ENCODE measurements around the gene CHD8. TPM values are rescaled to one million over a fixed set of nuclear protein-coding genes. Genes with fewer than 3 reads are reported as not detected.
A peak's percentile ranks its signal among the peaks of the same experiment; 100 is the strongest.

Gene CHD8
- total and polyA plus RNA-seq, 2 of the 13 experiments (the other 11 are each of a cell fraction or from before 2014, with no cell fraction given): 35.1 to 79.6 TPM

DNA sequence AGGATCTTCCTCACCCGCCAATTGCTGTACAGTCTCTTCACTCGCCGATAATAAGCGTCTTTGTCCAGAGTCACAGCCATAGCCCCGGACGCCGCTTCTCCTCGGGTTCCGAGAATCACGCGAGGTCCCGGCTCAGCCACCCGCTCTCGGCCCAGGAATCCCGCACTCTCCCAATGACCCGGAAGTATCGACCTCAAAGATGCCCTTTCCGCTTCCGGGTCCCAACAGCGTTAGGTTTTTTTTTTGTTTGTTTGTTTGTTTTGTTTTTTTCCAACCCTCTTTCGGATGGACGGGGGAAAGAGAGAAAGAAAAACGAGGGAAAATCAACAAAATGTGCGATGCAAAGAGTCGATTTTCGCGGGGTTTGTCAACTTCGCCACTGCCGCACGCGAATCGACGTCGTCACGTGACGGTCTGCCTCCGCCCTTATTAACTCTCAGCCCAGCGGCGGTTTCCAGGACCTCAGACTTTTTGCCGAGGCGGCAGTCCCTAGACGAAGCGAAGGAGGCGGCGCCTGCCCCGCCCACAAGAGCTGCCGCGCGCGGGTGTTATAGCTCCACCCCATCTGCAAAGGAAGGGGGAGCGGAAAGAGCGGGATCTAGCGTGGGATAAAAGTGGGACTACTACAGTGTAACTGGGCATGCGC is 72.0 kb downstream of the CHD8 start, which contains the start of gene SUPT16H (continued):
- TF ChIP-seq ZNF441 (CRISPR knock-in tag; IDR thresholded peaks at IDR 0.05; ENCODE audit: borderline replicate concordance): peak; percentile 80
- TF ChIP-seq, protein P1, sequence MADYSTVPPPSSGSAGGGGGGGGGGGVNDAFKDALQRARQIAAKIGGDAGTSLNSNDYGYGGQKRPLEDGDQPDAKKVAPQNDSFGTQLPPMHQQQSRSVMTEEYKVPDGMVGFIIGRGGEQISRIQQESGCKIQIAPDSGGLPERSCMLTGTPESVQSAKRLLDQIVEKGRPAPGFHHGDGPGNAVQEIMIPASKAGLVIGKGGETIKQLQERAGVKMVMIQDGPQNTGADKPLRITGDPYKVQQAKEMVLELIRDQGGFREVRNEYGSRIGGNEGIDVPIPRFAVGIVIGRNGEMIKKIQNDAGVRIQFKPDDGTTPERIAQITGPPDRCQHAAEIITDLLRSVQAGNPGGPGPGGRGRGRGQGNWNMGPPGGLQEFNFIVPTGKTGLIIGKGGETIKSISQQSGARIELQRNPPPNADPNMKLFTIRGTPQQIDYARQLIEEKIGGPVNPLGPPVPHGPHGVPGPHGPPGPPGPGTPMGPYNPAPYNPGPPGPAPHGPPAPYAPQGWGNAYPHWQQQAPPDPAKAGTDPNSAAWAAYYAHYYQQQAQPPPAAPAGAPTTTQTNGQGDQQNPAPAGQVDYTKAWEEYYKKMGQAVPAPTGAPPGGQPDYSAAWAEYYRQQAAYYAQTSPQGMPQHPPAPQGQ (CRISPR knock-in tag; IDR thresholded peaks at IDR 0.05; ENCODE audit: borderline replicate concordance): no peak
- TF ChIP-seq BRD4 (CRISPR knock-in tag; IDR thresholded peaks at IDR 0.05): no peak
- peak; percentile 100 for TF ChIP-seq ASH2L (IDR thresholded peaks at IDR 0.05; ENCODE audit: insufficient read length, low read depth, low read length)
- no peak for TF ChIP-seq PCBP1 (IDR thresholded peaks at IDR 0.05; ENCODE audit: borderline replicate concordance, low read depth, low read length)
- no peak; the same call in 1 of the 2 replicates for TF ChIP-seq ZSCAN21 (CRISPR knock-in tag; IDR thresholded peaks at IDR 0.05; ENCODE audit: borderline replicate concordance)
- TF ChIP-seq ARID2 (CRISPR knock-in tag; IDR thresholded peaks at IDR 0.05; ENCODE audit: borderline replicate concordance): no peak; the same call in 1 of the 2 replicates
- TF ChIP-seq YEATS2 (CRISPR knock-in tag; IDR thresholded peaks at IDR 0.05; ENCODE audit: borderline replicate concordance): peak; percentile 97
- TF ChIP-seq ZNF629 (CRISPR knock-in tag; conservative IDR thresholded peaks at IDR 0.05): no peak
- no peak for TF ChIP-seq RBM22 (optimal IDR thresholded peaks at IDR 0.05; ENCODE audit: low read length)
- no peak for TF ChIP-seq SOX6 (IDR thresholded peaks at IDR 0.05)
- TF ChIP-seq SOX6 (CRISPR knock-in tag; IDR thresholded peaks at IDR 0.05): peak; percentile 80
- TF ChIP-seq, protein P2, sequence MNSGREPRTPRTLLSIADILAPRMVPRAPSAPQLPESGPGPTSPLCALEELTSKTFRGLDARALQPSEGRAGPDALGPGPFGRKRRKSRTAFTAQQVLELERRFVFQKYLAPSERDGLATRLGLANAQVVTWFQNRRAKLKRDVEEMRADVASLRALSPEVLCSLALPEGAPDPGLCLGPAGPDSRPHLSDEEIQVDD (CRISPR knock-in tag; IDR thresholded peaks at IDR 0.05; ENCODE audit: borderline replicate concordance): no peak; the same call in 1 of the 2 replicates
- TF ChIP-seq TMF1 (CRISPR knock-in tag; IDR thresholded peaks at IDR 0.05; ENCODE audit: low read depth): peak; percentile 68; the same call in 1 of the 2 replicates
- TF ChIP-seq, protein P3, sequence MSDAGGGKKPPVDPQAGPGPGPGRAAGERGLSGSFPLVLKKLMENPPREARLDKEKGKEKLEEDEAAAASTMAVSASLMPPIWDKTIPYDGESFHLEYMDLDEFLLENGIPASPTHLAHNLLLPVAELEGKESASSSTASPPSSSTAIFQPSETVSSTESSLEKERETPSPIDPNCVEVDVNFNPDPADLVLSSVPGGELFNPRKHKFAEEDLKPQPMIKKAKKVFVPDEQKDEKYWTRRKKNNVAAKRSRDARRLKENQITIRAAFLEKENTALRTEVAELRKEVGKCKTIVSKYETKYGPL (CRISPR knock-in tag; IDR thresholded peaks at IDR 0.05): no peak
- TF ChIP-seq ZEB1 (IDR thresholded peaks at IDR 0.05; ENCODE audit: insufficient replicate concordance, low read depth): no peak
- TF ChIP-seq ZNF10 (CRISPR knock-in tag; IDR thresholded peaks at IDR 0.05; ENCODE audit: borderline replicate concordance, low read depth): no peak
- TF ChIP-seq, protein P4, sequence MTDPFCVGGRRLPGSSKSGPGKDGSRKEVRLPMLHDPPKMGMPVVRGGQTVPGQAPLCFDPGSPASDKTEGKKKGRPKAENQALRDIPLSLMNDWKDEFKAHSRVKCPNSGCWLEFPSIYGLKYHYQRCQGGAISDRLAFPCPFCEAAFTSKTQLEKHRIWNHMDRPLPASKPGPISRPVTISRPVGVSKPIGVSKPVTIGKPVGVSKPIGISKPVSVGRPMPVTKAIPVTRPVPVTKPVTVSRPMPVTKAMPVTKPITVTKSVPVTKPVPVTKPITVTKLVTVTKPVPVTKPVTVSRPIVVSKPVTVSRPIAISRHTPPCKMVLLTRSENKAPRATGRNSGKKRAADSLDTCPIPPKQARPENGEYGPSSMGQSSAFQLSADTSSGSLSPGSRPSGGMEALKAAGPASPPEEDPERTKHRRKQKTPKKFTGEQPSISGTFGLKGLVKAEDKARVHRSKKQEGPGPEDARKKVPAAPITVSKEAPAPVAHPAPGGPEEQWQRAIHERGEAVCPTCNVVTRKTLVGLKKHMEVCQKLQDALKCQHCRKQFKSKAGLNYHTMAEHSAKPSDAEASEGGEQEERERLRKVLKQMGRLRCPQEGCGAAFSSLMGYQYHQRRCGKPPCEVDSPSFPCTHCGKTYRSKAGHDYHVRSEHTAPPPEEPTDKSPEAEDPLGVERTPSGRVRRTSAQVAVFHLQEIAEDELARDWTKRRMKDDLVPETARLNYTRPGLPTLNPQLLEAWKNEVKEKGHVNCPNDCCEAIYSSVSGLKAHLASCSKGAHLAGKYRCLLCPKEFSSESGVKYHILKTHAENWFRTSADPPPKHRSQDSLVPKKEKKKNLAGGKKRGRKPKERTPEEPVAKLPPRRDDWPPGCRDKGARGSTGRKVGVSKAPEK (CRISPR knock-in tag; IDR thresholded peaks at IDR 0.05; ENCODE audit: borderline replicate concordance): no peak; the same call in 1 of the 2 replicates
- no peak for TF ChIP-seq ZNF660 (CRISPR knock-in tag; IDR thresholded peaks at IDR 0.05; ENCODE audit: borderline replicate concordance, low read depth)
- TF ChIP-seq KDM5A (IDR thresholded peaks at IDR 0.05; ENCODE audit: borderline replicate concordance, low read length): peak; percentile 94
- TF ChIP-seq, protein P5, sequence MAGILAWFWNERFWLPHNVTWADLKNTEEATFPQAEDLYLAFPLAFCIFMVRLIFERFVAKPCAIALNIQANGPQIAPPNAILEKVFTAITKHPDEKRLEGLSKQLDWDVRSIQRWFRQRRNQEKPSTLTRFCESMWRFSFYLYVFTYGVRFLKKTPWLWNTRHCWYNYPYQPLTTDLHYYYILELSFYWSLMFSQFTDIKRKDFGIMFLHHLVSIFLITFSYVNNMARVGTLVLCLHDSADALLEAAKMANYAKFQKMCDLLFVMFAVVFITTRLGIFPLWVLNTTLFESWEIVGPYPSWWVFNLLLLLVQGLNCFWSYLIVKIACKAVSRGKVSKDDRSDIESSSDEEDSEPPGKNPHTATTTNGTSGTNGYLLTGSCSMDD (CRISPR knock-in tag; IDR thresholded peaks at IDR 0.05): no peak
